Neural cell (in vitro differentiated cells): ENCODE measurements around the gene MME.

Source experiments
- EP300 ChIP-seq: fragments of 450-650 bp; conservative IDR thresholded peaks from 2 replicates; pipeline ENCODE4 v1.6.1; 2014; ENCODE audit warnings: antibody characterized with exemption, mild to moderate bottlenecking, moderate library complexity; ENCODE audit not compliant: poor library complexity, severe bottlenecking
- EZH2 ChIP-seq: fragments of 200-600, 300-800 bp; shearing (Covaris generic), sonication (generic); IDR thresholded peaks from 2 replicates; pipeline ENCODE4 v1.6.1; 2014; ENCODE audit warnings: antibody characterized with exemption, low read length, borderline replicate concordance, mild to moderate bottlenecking; ENCODE audit not compliant: insufficient read depth, poor library complexity, severe bottlenecking
- POLR2AphosphoS5 ChIP-seq: IDR thresholded peaks from 2 replicates; pipeline ENCODE4 v1.6.1; 2012
- RAD21 ChIP-seq: fragments of 450-650 bp; conservative IDR thresholded peaks from 2 replicates; pipeline ENCODE4 v1.6.1; 2014; ENCODE audit warnings: antibody characterized with exemption, mild to moderate bottlenecking, moderate library complexity
- SMC3 ChIP-seq: fragments of 450-650 bp; conservative IDR thresholded peaks from 2 replicates; pipeline ENCODE4 v1.6.1; 2014; ENCODE audit warnings: antibody characterized with exemption, mild to moderate bottlenecking, moderate library complexity; ENCODE audit not compliant: poor library complexity
- TAF1 ChIP-seq: IDR thresholded peaks from 2 replicates; pipeline ENCODE4 v1.6.1; 2012; ENCODE audit warnings: low read depth
- TF ChIP-seq, protein P1 (sequence below): fragments of 450-650 bp; IDR thresholded peaks from 2 replicates; pipeline ENCODE4 v1.5.1; 2014; ENCODE audit warnings: antibody characterized with exemption, mild to moderate bottlenecking, moderate library complexity; ENCODE audit not compliant: poor library complexity, severe bottlenecking
- TF ChIP-seq, protein P2 (sequence below): IDR thresholded peaks from 2 replicates; pipeline ENCODE4 v1.6.1; 2012; ENCODE audit warnings: borderline replicate concordance

DNA sequence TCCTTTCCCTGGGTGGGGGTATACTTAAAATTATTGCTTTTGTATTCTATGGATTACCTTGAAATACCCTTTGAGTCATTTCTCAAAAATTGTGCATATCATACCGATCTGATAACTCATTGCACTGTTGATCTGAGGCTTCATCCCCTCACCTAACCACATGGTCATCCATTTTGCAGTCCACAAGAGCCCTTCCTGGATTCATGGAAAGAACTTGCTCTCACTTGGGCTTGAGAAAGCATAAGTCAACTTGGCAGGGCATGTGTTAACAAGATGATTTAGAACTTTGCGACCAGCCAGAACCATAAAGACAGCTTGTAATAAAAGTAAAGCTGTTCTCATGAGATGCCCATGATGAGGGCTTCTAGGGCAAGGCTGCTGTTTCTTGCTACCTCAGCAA, 22.2 kb downstream of the MME start:
- TF ChIP-seq, protein P1, sequence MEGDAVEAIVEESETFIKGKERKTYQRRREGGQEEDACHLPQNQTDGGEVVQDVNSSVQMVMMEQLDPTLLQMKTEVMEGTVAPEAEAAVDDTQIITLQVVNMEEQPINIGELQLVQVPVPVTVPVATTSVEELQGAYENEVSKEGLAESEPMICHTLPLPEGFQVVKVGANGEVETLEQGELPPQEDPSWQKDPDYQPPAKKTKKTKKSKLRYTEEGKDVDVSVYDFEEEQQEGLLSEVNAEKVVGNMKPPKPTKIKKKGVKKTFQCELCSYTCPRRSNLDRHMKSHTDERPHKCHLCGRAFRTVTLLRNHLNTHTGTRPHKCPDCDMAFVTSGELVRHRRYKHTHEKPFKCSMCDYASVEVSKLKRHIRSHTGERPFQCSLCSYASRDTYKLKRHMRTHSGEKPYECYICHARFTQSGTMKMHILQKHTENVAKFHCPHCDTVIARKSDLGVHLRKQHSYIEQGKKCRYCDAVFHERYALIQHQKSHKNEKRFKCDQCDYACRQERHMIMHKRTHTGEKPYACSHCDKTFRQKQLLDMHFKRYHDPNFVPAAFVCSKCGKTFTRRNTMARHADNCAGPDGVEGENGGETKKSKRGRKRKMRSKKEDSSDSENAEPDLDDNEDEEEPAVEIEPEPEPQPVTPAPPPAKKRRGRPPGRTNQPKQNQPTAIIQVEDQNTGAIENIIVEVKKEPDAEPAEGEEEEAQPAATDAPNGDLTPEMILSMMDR, result no peak
- no peak for TF ChIP-seq EZH2
- TF ChIP-seq POLR2AphosphoS5, result no peak
- TF ChIP-seq TAF1, result no peak
- TF ChIP-seq EP300, result no peak
- no peak for TF ChIP-seq RAD21
- TF ChIP-seq, protein P2, sequence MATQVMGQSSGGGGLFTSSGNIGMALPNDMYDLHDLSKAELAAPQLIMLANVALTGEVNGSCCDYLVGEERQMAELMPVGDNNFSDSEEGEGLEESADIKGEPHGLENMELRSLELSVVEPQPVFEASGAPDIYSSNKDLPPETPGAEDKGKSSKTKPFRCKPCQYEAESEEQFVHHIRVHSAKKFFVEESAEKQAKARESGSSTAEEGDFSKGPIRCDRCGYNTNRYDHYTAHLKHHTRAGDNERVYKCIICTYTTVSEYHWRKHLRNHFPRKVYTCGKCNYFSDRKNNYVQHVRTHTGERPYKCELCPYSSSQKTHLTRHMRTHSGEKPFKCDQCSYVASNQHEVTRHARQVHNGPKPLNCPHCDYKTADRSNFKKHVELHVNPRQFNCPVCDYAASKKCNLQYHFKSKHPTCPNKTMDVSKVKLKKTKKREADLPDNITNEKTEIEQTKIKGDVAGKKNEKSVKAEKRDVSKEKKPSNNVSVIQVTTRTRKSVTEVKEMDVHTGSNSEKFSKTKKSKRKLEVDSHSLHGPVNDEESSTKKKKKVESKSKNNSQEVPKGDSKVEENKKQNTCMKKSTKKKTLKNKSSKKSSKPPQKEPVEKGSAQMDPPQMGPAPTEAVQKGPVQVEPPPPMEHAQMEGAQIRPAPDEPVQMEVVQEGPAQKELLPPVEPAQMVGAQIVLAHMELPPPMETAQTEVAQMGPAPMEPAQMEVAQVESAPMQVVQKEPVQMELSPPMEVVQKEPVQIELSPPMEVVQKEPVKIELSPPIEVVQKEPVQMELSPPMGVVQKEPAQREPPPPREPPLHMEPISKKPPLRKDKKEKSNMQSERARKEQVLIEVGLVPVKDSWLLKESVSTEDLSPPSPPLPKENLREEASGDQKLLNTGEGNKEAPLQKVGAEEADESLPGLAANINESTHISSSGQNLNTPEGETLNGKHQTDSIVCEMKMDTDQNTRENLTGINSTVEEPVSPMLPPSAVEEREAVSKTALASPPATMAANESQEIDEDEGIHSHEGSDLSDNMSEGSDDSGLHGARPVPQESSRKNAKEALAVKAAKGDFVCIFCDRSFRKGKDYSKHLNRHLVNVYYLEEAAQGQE, result no peak
- TF ChIP-seq SMC3, result no peak
